Dendritic cell treated with granulocyte-macrophage colony-stimulating factor and Interleukin-4, amounts not matched to agents 40 ng/mL and 50 ng/mL, for 4 days (primary cell): ENCODE data around the gene SAFB2.

Source experiments
- H3K27ac Mint-ChIP-seq: one replicate; pipeline ENCODE4 v1.8.0; 2022; ENCODE audit warnings: mild to moderate bottlenecking, mixed read lengths
- H3K27me3 Mint-ChIP-seq: one replicate; pipeline ENCODE4 v1.8.0; 2022; ENCODE audit warnings: mild to moderate bottlenecking, mixed read lengths
- H3K36me3 Mint-ChIP-seq: one replicate; pipeline ENCODE4 v1.8.0; 2022; ENCODE audit warnings: low read depth, mixed read lengths
- H3K4me1 Mint-ChIP-seq: one replicate; pipeline ENCODE4 v1.8.0; 2022; ENCODE audit warnings: low read depth, mixed read lengths
- H3K4me3 Mint-ChIP-seq: one replicate; pipeline ENCODE4 v1.8.0; 2022; ENCODE audit warnings: mild to moderate bottlenecking, moderate library complexity, mixed read lengths
- H3K9me3 Mint-ChIP-seq: one replicate; pipeline ENCODE4 v1.8.0; 2022; ENCODE audit warnings: mixed read lengths
- intact Hi-C: fragments of 100-400 bp; cut with micrococcal nuclease; formaldehyde crosslinking; loops from one replicate; pipeline ENCODE4 v1.15.0; 2022

SAFB2 gene

DNA sequence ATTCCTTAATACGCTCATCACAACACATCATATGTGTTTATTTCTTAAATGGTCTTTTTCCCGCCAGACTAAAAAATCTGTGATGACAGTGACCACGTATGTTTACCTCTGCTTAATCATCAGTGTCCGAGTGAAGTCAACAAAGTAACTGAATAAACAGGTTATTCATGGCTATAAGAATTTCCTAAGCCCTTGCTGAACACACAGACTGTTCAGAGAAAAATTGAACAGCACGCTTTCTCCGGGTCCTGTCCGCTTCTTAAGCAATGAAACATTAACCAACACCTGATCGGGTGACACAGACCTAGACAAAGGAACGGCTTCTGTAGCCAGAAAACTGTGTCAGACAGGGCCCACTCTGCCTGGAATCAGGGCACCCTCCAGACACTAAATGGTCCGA, 14.3 kb downstream of the SAFB2 start:
- H3K9me3 Mint-ChIP-seq: no peaks in the 10 kb centered on the region
- H3K27ac Mint-ChIP-seq: no peak overlapping the region
- intact Hi-C loops: no loop called here
- H3K36me3 Mint-ChIP-seq: peaks cover 95% of the 10 kb centered on the region
- no peak overlapping the region for H3K4me3 Mint-ChIP-seq
- H3K4me1 Mint-ChIP-seq: no peaks in the 10 kb centered on the region
- no peaks in the 10 kb centered on the region for H3K27me3 Mint-ChIP-seq

DNA sequence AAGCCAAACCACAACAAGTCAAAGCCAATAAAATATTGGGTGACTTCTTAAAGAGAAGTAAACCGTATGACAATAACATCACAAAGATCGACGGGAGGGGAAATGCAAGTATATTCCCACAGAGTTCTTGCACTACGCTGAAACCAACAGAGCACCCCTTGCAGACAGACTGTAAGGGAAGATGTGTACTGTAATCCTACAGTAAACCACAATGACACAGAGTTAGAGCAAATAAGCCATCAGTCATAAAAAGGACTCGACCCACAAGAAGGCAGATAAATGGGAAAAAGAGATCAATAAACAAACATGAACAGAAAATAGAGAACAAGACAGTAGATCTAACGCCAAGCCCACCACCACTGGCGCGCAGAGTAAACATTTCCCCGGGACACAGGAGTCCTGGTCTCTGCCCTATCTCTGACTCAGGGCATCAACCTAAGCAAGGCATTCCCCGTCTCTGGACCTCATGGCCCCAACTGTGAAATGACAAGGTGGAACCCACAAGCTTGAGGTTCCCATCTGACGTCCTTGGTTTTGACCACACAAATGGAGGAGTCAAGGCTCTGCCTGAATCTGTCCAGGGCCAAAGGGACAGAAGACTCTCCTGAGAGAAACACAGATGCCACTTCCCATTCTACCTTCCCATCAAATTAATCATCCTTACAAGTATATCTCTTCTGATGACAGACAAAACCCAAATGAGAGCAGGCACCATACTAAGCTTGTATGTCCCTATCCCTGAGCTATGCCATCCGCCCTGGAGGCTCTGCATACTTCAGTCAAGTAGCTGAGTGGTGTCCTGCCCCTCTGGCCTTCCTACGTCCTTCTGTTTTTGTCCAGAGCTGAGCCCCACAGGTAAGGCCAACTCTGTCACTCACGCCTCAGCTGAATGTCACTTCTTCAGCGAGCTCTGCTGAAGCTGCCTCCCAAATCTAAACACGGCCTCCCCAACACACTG, 15.0 kb downstream of the SAFB2 start:
- Mint-ChIP-seq H3K4me1 (no peaks in the 10 kb centered on the region), H3K36me3 (peaks cover 95% of the 10 kb centered on the region), H3K9me3 (no peaks in the 10 kb centered on the region), H3K27ac (no peak overlapping the region), H3K27me3 (no peaks in the 10 kb centered on the region), H3K4me3 (no peak overlapping the region)
- intact Hi-C loops: no loop called here

DNA sequence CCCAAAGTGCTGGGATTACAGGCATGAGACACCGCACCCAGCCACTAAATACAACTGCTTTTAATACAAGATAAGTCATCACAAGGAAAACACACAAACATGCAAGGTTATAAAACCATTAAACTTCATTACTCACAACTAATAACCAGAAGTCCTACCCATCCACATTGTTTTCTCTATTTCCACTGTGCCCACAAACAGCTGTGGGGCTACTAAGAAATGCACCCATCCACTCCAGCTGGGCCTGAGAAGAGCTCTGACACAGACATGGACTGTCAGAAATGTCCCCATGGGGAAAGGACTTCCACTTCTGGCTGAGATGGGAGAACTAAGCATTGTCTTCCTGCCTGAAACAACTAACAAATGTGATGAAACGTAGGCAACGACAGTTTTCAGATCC, 17.2 kb downstream of the SAFB2 start:
- no peaks in the 10 kb centered on the region for H3K4me1 Mint-ChIP-seq
- intact Hi-C loops: no loop called here
- H3K27me3 Mint-ChIP-seq: no peaks in the 10 kb centered on the region
- no peaks in the 10 kb centered on the region for H3K9me3 Mint-ChIP-seq
- H3K27ac Mint-ChIP-seq: no peak overlapping the region
- peaks cover 100% of the 10 kb centered on the region for H3K36me3 Mint-ChIP-seq
- H3K4me3 Mint-ChIP-seq: no peak overlapping the region

GRCh38 chr19:5603626-5604025, 18.9 kb downstream of the SAFB2 start:
- Mint-ChIP-seq H3K27me3 (no peaks in the 10 kb centered on the region), H3K27ac (no peak overlapping the region), H3K9me3 (no peaks in the 10 kb centered on the region), H3K36me3 (peaks cover 100% of the 10 kb centered on the region), H3K4me1 (no peaks in the 10 kb centered on the region), H3K4me3 (no peak overlapping the region)
- intact Hi-C loops: no loop called here

GRCh38 chr19:5600797-5601196, 21.8 kb downstream of the SAFB2 start:
- intact Hi-C loops: no loop called here
- Mint-ChIP-seq H3K36me3 (peaks cover 100% of the 10 kb centered on the region), H3K4me3 (no peak overlapping the region), H3K27me3 (no peaks in the 10 kb centered on the region), H3K9me3 (no peaks in the 10 kb centered on the region), H3K27ac (no peak overlapping the region), H3K4me1 (no peaks in the 10 kb centered on the region)

DNA sequence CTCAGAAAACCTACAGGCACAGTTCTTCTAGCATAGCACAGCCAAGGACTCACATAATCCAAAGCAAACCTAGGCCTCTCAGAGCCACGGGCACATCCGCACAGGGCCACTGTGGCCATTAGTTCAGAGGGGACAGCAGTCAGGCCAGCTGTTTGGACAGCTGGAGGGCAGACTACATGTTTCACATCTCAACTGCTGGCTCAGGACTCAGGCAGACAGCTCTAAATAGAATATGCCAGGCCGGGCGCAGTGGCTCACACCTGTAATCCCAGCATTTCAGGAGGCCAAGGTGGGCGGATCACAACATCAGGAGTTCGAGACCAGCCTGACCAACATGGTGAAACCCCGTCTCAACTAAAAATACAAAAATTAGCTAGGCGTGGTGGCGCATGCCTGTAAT, 26.8 kb downstream of the SAFB2 start:
- Mint-ChIP-seq H3K36me3 (peaks cover 100% of the 10 kb centered on the region), H3K4me1 (no peaks in the 10 kb centered on the region), H3K4me3 (no peak overlapping the region), H3K27ac (no peak overlapping the region), H3K9me3 (no peaks in the 10 kb centered on the region), H3K27me3 (no peaks in the 10 kb centered on the region)
- intact Hi-C loops: no loop called here

GRCh38 chr19:5595129-5595528, 27.4 kb downstream of the SAFB2 start:
- no peaks in the 10 kb centered on the region for H3K27me3 Mint-ChIP-seq
- no peak overlapping the region for H3K27ac Mint-ChIP-seq

DNA sequence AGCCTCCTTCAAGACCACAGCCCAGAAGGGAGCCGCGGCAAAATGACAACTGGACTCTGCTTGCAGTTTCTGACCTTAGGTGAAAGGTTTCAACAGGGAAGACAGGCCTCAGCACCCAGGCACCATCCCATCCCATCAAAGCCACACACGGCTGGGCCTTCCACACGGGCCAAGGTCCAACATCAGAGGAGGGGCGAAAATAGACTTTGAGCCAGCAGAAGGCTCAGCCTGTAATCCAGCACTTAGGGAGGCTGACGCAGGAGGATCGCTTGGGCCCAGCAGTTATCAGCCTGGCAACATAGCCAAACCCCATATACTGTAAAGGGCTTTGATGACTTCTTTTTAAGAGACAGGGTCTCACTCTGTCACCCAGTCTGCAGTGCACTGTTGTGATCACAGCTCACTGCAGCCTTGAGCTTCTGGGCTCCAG, 28.0 kb downstream of the SAFB2 start:
- H3K4me1 Mint-ChIP-seq: no peaks in the 10 kb centered on the region
- intact Hi-C loops: no loop called here
- no peak overlapping the region for H3K27ac Mint-ChIP-seq
- H3K9me3 Mint-ChIP-seq: no peaks in the 10 kb centered on the region
- no peak overlapping the region for H3K4me3 Mint-ChIP-seq
- H3K27me3 Mint-ChIP-seq: no peaks in the 10 kb centered on the region
- H3K36me3 Mint-ChIP-seq: peaks cover 100% of the 10 kb centered on the region

More at GRCh38 chr19:5595129-5595528, 27.4 kb downstream of the SAFB2 start:
- intact Hi-C loops: no loop called here
- H3K4me1 Mint-ChIP-seq: no peaks in the 10 kb centered on the region
- no peaks in the 10 kb centered on the region for H3K9me3 Mint-ChIP-seq
- no peak overlapping the region for H3K4me3 Mint-ChIP-seq
- H3K36me3 Mint-ChIP-seq: peaks cover 100% of the 10 kb centered on the region

DNA sequence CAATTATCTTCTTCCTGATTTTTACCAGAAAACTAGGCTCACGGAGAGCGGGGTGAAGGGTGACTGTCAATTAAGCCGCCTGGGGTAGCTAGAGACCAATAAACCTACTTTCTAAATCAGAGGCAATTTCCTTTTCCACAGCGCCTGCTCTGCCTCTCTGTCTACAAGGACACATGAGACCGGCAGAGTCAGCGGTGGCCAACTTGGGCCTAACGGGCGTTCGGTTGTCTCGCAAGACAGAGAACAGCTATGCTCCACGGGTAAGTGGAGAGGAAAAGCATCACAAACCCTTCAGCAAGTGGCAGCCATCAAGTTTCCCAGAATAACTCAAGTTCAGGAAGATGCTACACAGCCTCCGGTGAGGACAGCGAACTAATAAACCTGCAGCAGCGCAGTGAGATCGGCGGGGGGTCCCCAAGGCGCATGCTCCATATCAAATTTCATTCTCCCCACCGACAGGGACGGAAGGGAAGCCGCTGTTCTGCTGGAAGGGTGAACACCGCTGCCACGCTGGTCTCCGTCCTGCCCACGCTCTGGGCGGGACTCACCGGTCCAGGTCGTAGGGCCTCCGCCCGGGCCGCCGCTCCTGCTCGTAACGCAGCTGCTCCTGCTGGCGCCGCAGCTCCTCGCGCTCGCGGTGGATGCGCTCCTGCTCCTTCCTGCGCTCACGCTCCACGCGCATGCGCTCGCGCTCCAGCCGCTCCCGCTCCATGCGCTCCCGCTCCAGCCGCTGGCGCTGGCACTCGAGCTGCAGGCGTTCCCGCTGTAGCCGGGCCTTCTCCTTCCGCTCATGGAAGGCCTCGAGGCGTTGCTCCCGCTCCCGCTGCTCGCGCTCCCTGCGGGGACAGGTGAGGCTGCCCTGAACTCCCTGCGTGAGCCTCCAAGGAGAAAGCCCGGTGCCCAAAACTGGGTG, 29.0 kb downstream of the SAFB2 start:
- no peak overlapping the region for H3K27ac Mint-ChIP-seq
- peaks cover 100% of the 10 kb centered on the region for H3K36me3 Mint-ChIP-seq
- no peaks in the 10 kb centered on the region for H3K27me3 Mint-ChIP-seq
- intact Hi-C loops: no loop called here
- no peak overlapping the region for H3K4me3 Mint-ChIP-seq
- H3K9me3 Mint-ChIP-seq: no peaks in the 10 kb centered on the region
- no peaks in the 10 kb centered on the region for H3K4me1 Mint-ChIP-seq

GRCh38 chr19:5592531-5593342, 29.8 kb downstream of the SAFB2 start:
- Mint-ChIP-seq H3K27me3 (no peaks in the 10 kb centered on the region), H3K27ac (no peak overlapping the region), H3K36me3 (peaks cover 100% of the 10 kb centered on the region), H3K4me1 (no peaks in the 10 kb centered on the region), H3K9me3 (no peaks in the 10 kb centered on the region), H3K4me3 (no peak overlapping the region)
- intact Hi-C loops: no loop called here

- no peak overlapping the region for H3K27ac Mint-ChIP-seq
- no peaks in the 10 kb centered on the region for H3K9me3 Mint-ChIP-seq
- peaks cover 100% of the 10 kb centered on the region for H3K36me3 Mint-ChIP-seq
- H3K27me3 Mint-ChIP-seq: no peaks in the 10 kb centered on the region
- intact Hi-C loops: no loop called here
- no peak overlapping the region for H3K4me3 Mint-ChIP-seq
- peaks cover 5% of the 10 kb centered on the region for H3K4me1 Mint-ChIP-seq
Observed at GRCh38 chr19:5591476-5591875, 31.1 kb downstream of the SAFB2 start.

DNA sequence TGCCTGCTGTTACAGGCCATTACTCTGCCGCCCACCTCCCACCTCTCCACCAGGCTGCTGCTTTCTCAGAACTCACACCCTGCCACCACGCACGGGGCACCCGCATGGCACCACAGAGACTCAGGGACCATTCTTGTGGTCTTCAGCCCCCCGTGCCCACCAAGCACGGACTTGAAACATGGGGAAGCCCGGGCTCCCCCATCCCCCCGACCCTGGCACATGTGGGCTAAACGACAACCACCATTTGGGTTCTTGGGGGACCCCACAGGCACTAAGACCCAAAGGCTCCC, 31.8 kb downstream of the SAFB2 start:
- Mint-ChIP-seq H3K4me3 (no peak overlapping the region), H3K27ac (no peak overlapping the region), H3K36me3 (peaks cover 100% of the 10 kb centered on the region), H3K4me1 (peaks cover 12% of the 10 kb centered on the region), H3K9me3 (no peaks in the 10 kb centered on the region), H3K27me3 (no peaks in the 10 kb centered on the region)
- intact Hi-C loops: no loop called here

- Mint-ChIP-seq H3K27ac (no peak overlapping the region), H3K4me1 (peaks cover 17% of the 10 kb centered on the region), H3K36me3 (peaks cover 100% of the 10 kb centered on the region), H3K4me3 (no peak overlapping the region), H3K9me3 (no peaks in the 10 kb centered on the region), H3K27me3 (no peaks in the 10 kb centered on the region)
- intact Hi-C loops: no loop called here
Observed at GRCh38 chr19:5590151-5590864, 32.3 kb downstream of the SAFB2 start.
